PC-3 (cell line): ENCODE measurements around the gene LHX2.

Experiments
- EZH2 ChIP-seq: fragments of 300-600 bp; sonication (generic); IDR thresholded peaks from one replicate; pipeline ENCODE4 v1.6.1; 2017; ENCODE audit warnings: antibody characterized with exemption, mild to moderate bottlenecking, low read length; ENCODE audit not compliant: unreplicated experiment
- EZH2phosphoT487 ChIP-seq: fragments of 300-600 bp; sonication (generic); IDR thresholded peaks from 2 replicates; pipeline ENCODE4 v1.6.1; 2018; ENCODE audit warnings: mild to moderate bottlenecking, antibody characterized with exemption, low read length, borderline replicate concordance
- TF ChIP-seq, protein P1 (sequence below): fragments of 300-600 bp; sonication (generic); conservative IDR thresholded peaks from 2 replicates; pipeline ENCODE4 v1.5.1; 2017; ENCODE audit warnings: antibody characterized with exemption, low read depth, mild to moderate bottlenecking, low read length

DNA sequence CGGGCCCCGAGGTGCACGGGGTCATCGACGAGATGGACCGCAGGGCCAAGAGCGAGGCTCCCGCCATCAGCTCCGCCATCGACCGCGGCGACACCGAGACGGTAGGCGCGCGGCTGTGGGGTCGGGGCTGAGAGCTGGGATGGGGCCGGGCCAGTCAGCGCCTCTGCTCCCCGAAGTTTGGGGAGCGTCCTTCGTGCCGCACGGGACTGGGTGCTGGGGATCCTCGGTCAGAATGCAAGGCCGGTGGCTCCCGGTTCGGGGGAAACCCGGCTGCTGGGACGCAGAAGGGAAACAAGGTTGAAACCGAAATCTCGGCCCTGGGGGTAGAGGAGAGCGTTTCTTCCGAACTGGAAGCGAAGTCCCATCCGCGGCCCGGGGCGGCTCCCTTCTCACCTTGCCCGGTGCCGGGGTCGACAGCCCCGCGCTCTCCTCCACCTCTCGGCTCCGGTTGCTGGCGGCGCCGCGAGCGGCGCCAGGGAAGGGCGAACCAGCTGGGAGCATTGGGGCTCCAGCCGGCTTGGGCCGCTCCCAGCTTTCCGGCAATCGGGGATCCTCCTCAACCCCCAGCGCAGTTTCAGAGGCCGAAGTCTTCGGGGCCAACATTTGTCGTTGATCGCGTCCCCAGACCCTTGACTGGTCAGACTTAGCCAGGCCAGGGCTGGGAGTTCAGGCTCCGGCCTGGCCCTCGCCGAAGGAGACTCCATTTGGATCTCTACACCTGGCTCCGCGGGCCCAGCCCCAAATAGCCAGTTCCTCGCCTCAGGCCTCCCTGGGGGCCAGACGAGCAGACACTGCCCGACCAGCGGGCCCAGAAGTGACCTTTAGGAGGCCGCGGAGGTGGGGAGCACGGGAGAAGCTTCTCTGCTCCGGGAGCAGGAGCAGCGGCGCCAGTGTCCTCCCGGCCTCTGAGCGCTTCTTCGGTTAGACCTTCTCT, 1.1 kb downstream of the LHX2 start:
- TF ChIP-seq, protein P1, sequence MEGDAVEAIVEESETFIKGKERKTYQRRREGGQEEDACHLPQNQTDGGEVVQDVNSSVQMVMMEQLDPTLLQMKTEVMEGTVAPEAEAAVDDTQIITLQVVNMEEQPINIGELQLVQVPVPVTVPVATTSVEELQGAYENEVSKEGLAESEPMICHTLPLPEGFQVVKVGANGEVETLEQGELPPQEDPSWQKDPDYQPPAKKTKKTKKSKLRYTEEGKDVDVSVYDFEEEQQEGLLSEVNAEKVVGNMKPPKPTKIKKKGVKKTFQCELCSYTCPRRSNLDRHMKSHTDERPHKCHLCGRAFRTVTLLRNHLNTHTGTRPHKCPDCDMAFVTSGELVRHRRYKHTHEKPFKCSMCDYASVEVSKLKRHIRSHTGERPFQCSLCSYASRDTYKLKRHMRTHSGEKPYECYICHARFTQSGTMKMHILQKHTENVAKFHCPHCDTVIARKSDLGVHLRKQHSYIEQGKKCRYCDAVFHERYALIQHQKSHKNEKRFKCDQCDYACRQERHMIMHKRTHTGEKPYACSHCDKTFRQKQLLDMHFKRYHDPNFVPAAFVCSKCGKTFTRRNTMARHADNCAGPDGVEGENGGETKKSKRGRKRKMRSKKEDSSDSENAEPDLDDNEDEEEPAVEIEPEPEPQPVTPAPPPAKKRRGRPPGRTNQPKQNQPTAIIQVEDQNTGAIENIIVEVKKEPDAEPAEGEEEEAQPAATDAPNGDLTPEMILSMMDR: no peak
- no peak for TF ChIP-seq EZH2
- TF ChIP-seq EZH2phosphoT487: no peak
